PC-3 (cell line): Measurements from ENCODE around the gene TMEM178B.

Experiments
- CTCF ChIP-seq: fragments of 300-600 bp; sonication (generic); conservative IDR thresholded peaks from 2 replicates; pipeline ENCODE4 v1.5.1; 2017; ENCODE audit warnings: antibody characterized with exemption, low read depth, mild to moderate bottlenecking, low read length
- EZH2 ChIP-seq: fragments of 300-600 bp; sonication (generic); IDR thresholded peaks from one replicate; pipeline ENCODE4 v1.6.1; 2017; ENCODE audit warnings: antibody characterized with exemption, mild to moderate bottlenecking, low read length; ENCODE audit not compliant: unreplicated experiment
- EZH2phosphoT487 ChIP-seq: fragments of 300-600 bp; sonication (generic); IDR thresholded peaks from 2 replicates; pipeline ENCODE4 v1.6.1; 2018; ENCODE audit warnings: mild to moderate bottlenecking, antibody characterized with exemption, low read length, borderline replicate concordance

GRCh38 chr7:141436139-141436538, 362.3 kb downstream of the TMEM178B start:
- TF ChIP-seq CTCF, result no peak
- TF ChIP-seq EZH2, result no peak
- no peak for TF ChIP-seq EZH2phosphoT487
